HG03064 (cell line): ENCODE data around the gene AEBP2.

Source experiments
- ATAC-seq: cut with Tn5 transposase; IDR thresholded peaks from one replicate; pipeline ENCODE4 v1.9.1; 2021; ENCODE audit warnings: low read depth; ENCODE audit not compliant: unreplicated experiment

Gene AEBP2

DNA sequence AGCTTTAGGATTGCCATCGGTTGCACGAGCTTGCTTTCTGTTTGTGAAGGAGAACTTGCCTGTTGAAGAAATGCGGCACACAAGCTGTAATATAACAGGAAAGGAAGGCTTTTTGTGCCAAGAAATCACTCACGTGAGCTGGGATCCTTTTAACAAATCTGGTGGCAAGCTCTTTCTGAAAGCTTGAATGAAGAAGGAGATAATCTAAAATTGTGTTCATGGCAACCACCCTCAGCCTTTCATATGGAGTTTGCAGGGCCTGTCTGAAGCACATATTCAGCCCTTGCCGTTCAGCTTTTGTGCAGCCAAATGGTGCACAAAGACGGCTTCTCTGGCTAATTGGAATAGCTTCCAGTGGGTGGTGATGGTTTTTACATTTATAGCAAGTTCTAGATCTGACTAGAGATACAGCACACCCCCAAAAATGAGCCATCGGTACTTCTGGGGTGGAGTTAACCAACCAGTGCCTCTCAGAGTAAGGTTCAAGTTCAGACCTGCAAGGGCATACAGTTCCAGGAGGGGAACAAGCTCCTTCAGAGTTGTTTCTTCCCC, 107.4 kb downstream of the AEBP2 start:
- no peak for ATAC-seq

DNA sequence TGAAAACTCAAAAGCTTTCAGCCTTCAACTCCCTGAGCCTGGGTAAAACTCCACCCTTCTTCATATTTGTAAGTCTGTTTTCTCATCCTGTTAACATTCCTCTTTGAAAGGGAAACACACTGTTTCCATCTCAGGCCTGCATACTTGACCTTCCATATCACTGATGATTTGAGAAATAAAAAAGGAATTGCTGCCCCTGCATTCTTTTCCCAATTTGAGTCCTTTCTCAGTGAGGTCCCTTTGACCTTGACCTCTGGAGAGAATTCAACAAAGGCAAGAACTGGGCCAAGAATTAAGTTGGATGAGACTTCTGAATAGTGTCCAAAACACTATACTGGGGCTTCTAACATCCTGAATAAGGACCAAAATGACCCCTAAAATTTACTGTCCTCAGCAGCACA, 108.0 kb downstream of the AEBP2 start:
- ATAC-seq = no peak

GRCh38 chr12:19548834-19549233, 109.5 kb downstream of the AEBP2 start:
- ATAC-seq = no peak

DNA sequence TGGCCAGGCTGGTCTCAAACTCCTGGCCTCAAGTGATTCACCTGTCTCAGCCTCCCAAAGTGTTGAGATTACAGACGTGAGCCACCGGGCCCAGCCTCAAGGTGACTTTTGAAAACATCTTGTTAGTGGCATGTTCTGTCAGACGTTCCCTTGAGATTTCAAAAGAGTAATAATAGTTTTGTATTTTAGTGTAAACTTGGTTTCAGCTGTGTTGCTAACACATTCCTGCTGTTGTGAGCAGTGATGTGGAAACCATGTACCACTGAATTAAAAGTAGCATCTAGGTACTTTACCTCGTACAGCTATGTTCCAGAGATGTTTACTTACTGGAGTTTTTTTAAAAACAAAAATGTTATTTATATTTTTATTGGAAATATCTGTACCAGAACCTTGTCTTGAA, 111.3 kb downstream of the AEBP2 start:
- no peak for ATAC-seq

DNA sequence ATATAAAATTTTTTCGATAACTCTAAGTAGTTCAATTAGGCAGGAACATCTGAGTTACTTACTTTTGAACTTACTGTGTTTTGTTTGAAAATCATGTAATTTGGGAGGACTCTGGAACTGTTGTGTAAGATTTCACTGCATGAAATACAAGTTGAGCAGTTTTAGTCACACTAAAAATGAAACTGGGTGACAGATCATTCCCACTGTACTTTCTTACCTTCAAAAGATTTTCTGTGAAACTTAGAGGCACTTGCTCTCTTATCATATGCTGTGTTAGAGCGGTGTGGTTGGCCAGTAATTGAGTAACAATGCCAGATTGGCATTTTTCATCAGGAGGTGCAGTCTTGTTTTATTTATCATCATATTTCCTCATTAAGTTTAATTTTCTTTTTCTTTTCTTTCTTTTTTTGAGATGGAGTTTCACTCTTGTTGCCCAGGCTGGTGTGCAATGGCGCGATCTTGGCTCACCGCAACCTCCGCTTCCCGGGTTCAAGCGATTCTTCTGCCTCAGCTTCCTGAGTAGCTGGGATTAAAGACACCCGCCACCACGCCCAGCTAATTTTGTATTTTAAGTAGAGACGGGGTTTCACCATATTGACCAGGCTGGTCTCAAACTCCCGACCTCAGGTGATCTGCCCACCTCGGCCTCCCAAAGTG, 113.3 kb downstream of the AEBP2 start:
- peak; percentile 65 for ATAC-seq

DNA sequence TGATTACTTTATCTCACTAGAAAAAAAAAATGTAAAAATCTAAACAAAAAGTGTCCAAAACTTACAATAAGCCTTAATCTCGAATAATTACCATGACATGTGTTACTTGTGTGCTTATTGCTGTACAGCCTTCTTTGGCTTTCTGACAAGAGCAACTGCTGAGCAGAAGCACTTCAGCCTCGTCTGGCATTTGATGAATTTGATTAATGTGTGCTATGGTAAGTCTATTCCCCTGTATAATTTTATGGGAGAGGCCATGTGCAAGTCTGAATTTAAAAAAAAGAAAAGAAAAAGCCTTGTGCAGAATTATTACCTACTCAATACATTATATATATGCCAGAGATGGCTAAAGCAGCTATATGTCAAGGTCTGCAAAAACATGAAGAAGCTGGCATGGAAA, 113.9 kb downstream of the AEBP2 start:
- ATAC-seq = no peak

- ATAC-seq = no peak
Measured at GRCh38 chr12:19561411-19561961, 122.2 kb downstream of the AEBP2 start.
